CD14-positive monocyte (primary cell): ENCODE results near the gene TMEM114. TPM values are rescaled to one million over a fixed set of nuclear protein-coding genes. Genes with fewer than 3 reads are reported as not detected.

ENCODE experiments used
- DNase-seq, 3 donors: peaks; one replicate each; pipeline ENCODE4 v3.0.0-alpha.2; 2011 to 2022
- H2AFZ ChIP-seq: 2 replicates; pipeline ENCODE4 v1.6.0; 2012; ENCODE audit warnings: mild to moderate bottlenecking, low read depth, low read length, inconsistent platforms; ENCODE audit not compliant: insufficient read depth, poor library complexity, severe bottlenecking
- H3K27ac ChIP-seq, 2 donors: 1 replicate in 1 of 2; 2 replicates in 1 of 2; pipeline ENCODE4 v1.5.1; 2012 to 2013; ENCODE audit warnings: low read length in 2 of 2, control low read depth in 1 of 2, inconsistent platforms in 1 of 2, low read depth in 1 of 2, mild to moderate bottlenecking in 1 of 2
- H3K27me3 ChIP-seq, 2 donors: one replicate each; pipeline versions ENCODE4 v1.6.0 to v1.6.1; 2011 to 2013; ENCODE audit warnings: low read length in 2 of 2; ENCODE audit not compliant: control insufficient read depth in 2 of 2, insufficient read depth in 2 of 2
- H3K36me3 ChIP-seq, 2 donors: replicated peaks in 1 of 2; 1 replicate in 1 of 2; 2 replicates in 1 of 2; pipeline versions ENCODE4 v1.5.1 to v1.6.1; 2012 to 2013; ENCODE audit warnings: low read length in 2 of 2, control low read depth in 1 of 2, inconsistent platforms in 1 of 2, mild to moderate bottlenecking in 1 of 2; ENCODE audit not compliant: insufficient read depth in 2 of 2, control insufficient read depth in 1 of 2
- H3K4me1 ChIP-seq, 2 donors: 1 replicate in 1 of 2; 2 replicates in 1 of 2; pipeline versions ENCODE4 v1.5.1 to v1.6.1; 2012 to 2013; ENCODE audit warnings: low read length in 2 of 2, control low read depth in 1 of 2, inconsistent platforms in 1 of 2, mild to moderate bottlenecking in 1 of 2, moderate library complexity in 1 of 2; ENCODE audit not compliant: insufficient read depth in 2 of 2, control insufficient read depth in 1 of 2
- H3K4me2 ChIP-seq: replicated peaks from 2 replicates; pipeline ENCODE3; 2012; ENCODE audit warnings: low read length, moderate library complexity, mild to moderate bottlenecking; ENCODE audit not compliant: poor library complexity, severe bottlenecking; ENCODE audit errors: extremely low read depth
- H3K4me3 ChIP-seq, 3 experiments: fragments of 200-600 bp in 1 of 3; sonication (generic) in 1 of 3; replicated peaks in 1 of 3; 1 replicate in 2 of 3; 2 replicates in 1 of 3; pipeline ENCODE4 v1.5.1; 2011 to 2013; ENCODE audit warnings: low read length in 3 of 3, mild to moderate bottlenecking in 3 of 3, control low read depth in 2 of 3, low read depth in 2 of 3, inconsistent platforms in 1 of 3, moderate library complexity in 1 of 3
- H3K79me2 ChIP-seq: 2 replicates; pipeline ENCODE4 v1.6.0; 2012; ENCODE audit warnings: mild to moderate bottlenecking, control low read depth, inconsistent platforms, low read length, moderate library complexity; ENCODE audit not compliant: insufficient read depth
- H3K9ac ChIP-seq: 2 replicates; pipeline ENCODE4 v1.6.0; 2017; ENCODE audit warnings: low read length, mild to moderate bottlenecking; ENCODE audit not compliant: insufficient read depth, poor library complexity, severe bottlenecking
- H3K9me3 ChIP-seq, 2 donors: replicated peaks in 1 of 2; 1 replicate in 1 of 2; 2 replicates in 1 of 2; pipeline versions ENCODE4 v1.5.1 to v1.6.1; 2012 to 2013; ENCODE audit warnings: low read length in 2 of 2, control low read depth in 1 of 2; ENCODE audit not compliant: control insufficient read depth in 1 of 2, insufficient read depth in 1 of 2
- H4K20me1 ChIP-seq: 2 replicates; pipeline ENCODE4 v1.6.0; 2012; ENCODE audit warnings: mild to moderate bottlenecking, low read length, control low read depth, moderate library complexity; ENCODE audit not compliant: insufficient read depth
- H3K27ac Mint-ChIP-seq, 7 donors: one replicate each; pipeline ENCODE4 v1.8.0; 2020; ENCODE audit warnings: mild to moderate bottlenecking in 7 of 7, mixed read lengths in 7 of 7, moderate library complexity in 6 of 7, inconsistent platforms in 2 of 7
- H3K27me3 Mint-ChIP-seq, 3 donors: one replicate each; pipeline ENCODE4 v1.8.0; 2021 to 2022; ENCODE audit warnings: low read depth in 3 of 3, mild to moderate bottlenecking in 3 of 3, mixed read lengths in 3 of 3, moderate library complexity in 3 of 3, inconsistent platforms in 1 of 3
- H3K36me3 Mint-ChIP-seq, 2 donors: one replicate each; pipeline ENCODE4 v1.8.0; 2020; ENCODE audit warnings: mixed read lengths in 2 of 2, inconsistent platforms in 1 of 2, mild to moderate bottlenecking in 1 of 2
- H3K4me1 Mint-ChIP-seq: one replicate; pipeline ENCODE4 v1.8.0; 2020; ENCODE audit warnings: mild to moderate bottlenecking, mixed read lengths
- H3K4me3 Mint-ChIP-seq, 2 donors: one replicate each; pipeline ENCODE4 v1.8.0; 2020; ENCODE audit warnings: mild to moderate bottlenecking in 2 of 2, mixed read lengths in 2 of 2, moderate library complexity in 1 of 2
- H3K9me3 Mint-ChIP-seq, 7 donors: one replicate each; pipeline ENCODE4 v1.8.0; 2020 to 2022; ENCODE audit warnings: mixed read lengths in 7 of 7, mild to moderate bottlenecking in 6 of 7, moderate library complexity in 6 of 7, inconsistent platforms in 2 of 7
- WGBS: methylation state at CpG from one replicate; pipeline ENCODE4 v1.1.5; 2013; ENCODE audit warnings: missing lambda C conversion rate; ENCODE audit not compliant: insufficient coverage; 5-methylcytosine and 5-hydroxymethylcytosine counted together
- intact Hi-C, 2 donors: fragments of 100-400 bp; cut with micrococcal nuclease; formaldehyde crosslinking; loops; one replicate each; pipeline versions ENCODE4 v1.15.0 to v1.15.1; 2023
- polyA plus RNA-seq, 3 donors: library from polyadenylated mRNA; depleted of rRNA in 1 of 3; unstranded in 2 of 3; stranded (reverse) in 1 of 3; fragments of 300-500 nt in 2 of 3; fragments of >200 nt in 1 of 3; fragmentation: Illumina TruSeq in 2 of 3; gene quantifications; 1 replicate in 2 of 3; 2 replicates in 1 of 3; pipeline ENCODE4 v1.2.3, GENCODE V29; 2012 to 2021
- TF ChIP-seq, protein P1 (sequence below): fragments of 200-600 bp; IDR thresholded peaks from one replicate; pipeline ENCODE4 v1.8.0; 2022; ENCODE audit warnings: antibody characterized with exemption, mild to moderate bottlenecking

The TMEM114 gene
- polyA plus RNA-seq, 3 donors, result not detected

DNA sequence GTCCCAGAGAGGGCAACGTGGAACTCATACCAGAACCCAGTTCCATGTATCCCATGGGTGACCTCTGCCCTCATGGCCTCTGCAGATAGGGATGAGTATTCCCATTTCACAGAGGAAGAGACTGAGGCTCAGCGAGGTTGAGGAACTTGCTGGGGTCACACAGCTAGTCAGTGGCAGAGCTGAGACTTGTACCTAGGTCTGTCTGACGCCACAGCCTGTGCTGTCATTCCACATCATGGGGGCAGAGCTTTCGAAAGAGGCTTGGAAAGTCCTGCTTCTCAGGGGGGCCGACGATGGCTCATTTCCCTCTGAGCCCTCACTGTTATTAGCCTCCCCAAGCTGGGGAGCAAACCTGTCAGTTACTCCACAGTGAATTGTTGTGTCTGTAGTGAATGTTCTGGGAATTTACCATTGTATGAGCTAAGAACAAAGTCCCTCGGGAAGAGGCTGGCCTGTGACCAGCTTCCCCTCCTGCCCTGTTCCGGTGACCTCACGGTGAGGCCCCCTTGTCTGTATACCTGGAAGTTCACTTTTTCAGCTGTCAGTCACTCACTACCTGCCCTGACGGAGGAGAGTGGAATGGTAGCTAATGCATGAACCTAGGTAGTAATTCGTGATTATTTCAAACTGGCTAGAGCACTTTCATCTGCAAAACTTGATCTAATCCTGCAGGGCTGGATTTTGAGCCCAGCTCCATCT is 40.1 kb upstream of the TMEM114 start:
- H3K36me3 Mint-ChIP-seq, result peaks cover 69 to 83% of the 10 kb centered on the region in 2 donors

DNA sequence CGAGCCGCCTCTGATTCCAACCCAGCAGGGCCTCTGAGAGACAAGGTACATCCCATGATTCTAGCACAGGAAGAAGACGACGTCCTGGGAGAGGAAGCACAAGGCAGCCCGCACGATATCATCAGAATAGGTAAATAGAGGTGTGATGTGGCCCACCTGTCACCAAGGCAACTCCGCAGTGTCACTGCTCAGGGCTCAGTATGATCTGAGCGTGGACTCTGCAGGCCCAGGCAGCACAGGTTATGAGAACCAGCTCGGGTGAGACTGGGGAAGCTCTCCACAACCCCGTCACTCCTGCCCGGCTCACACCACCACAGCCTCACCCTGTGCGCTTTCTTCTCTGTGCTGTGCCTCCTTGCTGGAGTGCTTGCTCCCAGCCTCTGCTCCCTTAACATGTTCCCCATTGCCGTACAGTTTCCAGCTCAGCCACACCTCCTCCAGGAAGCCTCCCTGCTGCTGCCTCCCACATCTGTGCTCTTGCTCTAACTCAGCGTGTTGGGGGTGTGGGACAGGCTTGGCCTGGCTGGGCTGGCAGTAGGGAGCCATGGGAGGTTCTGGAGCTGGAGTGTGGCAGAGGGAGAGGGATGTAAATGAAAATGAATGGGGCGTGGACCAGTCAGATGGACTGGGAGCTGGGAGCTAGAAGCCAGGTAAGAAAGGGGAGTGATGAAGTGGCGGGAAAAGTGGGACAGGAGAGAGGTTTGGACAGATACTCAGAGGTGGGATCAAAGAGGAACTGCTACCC is 38.8 kb upstream of the TMEM114 start:
- no peak overlapping the region for H3K4me3 Mint-ChIP-seq
- H3K4me2 ChIP-seq, result no peak overlapping the region
- peaks cover 49% of the 10 kb centered on the region for H3K79me2 ChIP-seq
- intact Hi-C loops, result no loop called here
- no peak overlapping the region for H3K9ac ChIP-seq
- no peak for DNase-seq
- peaks cover 53 to 73% of the 10 kb centered on the region in 2 donors for H3K36me3 ChIP-seq
- peaks cover 28 to 34% of the 10 kb centered on the region in 2 donors for H3K4me1 ChIP-seq
- H3K27me3 Mint-ChIP-seq, result no peaks in the 10 kb centered on the region
- H3K9me3 ChIP-seq, result no peaks in the 10 kb centered on the region
- TF ChIP-seq, protein P1, sequence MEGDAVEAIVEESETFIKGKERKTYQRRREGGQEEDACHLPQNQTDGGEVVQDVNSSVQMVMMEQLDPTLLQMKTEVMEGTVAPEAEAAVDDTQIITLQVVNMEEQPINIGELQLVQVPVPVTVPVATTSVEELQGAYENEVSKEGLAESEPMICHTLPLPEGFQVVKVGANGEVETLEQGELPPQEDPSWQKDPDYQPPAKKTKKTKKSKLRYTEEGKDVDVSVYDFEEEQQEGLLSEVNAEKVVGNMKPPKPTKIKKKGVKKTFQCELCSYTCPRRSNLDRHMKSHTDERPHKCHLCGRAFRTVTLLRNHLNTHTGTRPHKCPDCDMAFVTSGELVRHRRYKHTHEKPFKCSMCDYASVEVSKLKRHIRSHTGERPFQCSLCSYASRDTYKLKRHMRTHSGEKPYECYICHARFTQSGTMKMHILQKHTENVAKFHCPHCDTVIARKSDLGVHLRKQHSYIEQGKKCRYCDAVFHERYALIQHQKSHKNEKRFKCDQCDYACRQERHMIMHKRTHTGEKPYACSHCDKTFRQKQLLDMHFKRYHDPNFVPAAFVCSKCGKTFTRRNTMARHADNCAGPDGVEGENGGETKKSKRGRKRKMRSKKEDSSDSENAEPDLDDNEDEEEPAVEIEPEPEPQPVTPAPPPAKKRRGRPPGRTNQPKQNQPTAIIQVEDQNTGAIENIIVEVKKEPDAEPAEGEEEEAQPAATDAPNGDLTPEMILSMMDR, result no peak
- peak overlapping the region; percentile 89 to 100 (median 100) for H3K27ac Mint-ChIP-seq
- peaks cover 40% of the 10 kb centered on the region for H3K4me1 Mint-ChIP-seq
- no peak overlapping the region for H2AFZ ChIP-seq
- H3K27ac ChIP-seq, result peak overlapping the region in 1 of 2 donors; percentile 98
- WGBS, result over 99% methylated on average over 14 of the region's 16 CpGs
- H4K20me1 ChIP-seq, result no peaks in the 10 kb centered on the region
- peaks cover 69 to 82% of the 10 kb centered on the region in 2 donors for H3K36me3 Mint-ChIP-seq
- H3K9me3 Mint-ChIP-seq, result peaks cover 0 to 5% (median 0%) of the 10 kb centered on the region in 7 donors
- H3K4me3 ChIP-seq, result no peak overlapping the region
- no peaks in the 10 kb centered on the region for H3K27me3 ChIP-seq

More for the DNA sequence above, 40.1 kb upstream of the TMEM114 start:
- Histone ChIP-seq H2AFZ (no peak overlapping the region), H4K20me1 (no peaks in the 10 kb centered on the region), H3K79me2 (peaks cover 44% of the 10 kb centered on the region), H3K9ac (no peak overlapping the region), H3K27me3 (no peaks in the 10 kb centered on the region), H3K4me2 (no peak overlapping the region), H3K36me3 (peaks cover 60 to 71% of the 10 kb centered on the region in 2 donors), H3K4me3 (no peak overlapping the region), H3K27ac (peak overlapping the region in 1 of 2 donors; percentile 98), H3K4me1 (peaks cover 28 to 41% of the 10 kb centered on the region in 2 donors), H3K9me3 (no peaks in the 10 kb centered on the region)
- TF ChIP-seq, protein P1, result no peak
- H3K27ac Mint-ChIP-seq, result peak overlapping the region; percentile 83 to 100 (median 100)
- H3K4me3 Mint-ChIP-seq, result no peak overlapping the region
- intact Hi-C loops, result loop anchor here (5.0 to 10.0 kb wide), 5 partner anchors 42 to 484 kb away; partner anchors contain the start of genes ABAT (in 1 of the 2), LITAFD (in 1 of the 2), PMM2 (in 1 of the 2) and TMEM186 (in 1 of the 2)
- peaks cover 40% of the 10 kb centered on the region for H3K4me1 Mint-ChIP-seq
- peaks cover 0 to 5% (median 0%) of the 10 kb centered on the region in 7 donors for H3K9me3 Mint-ChIP-seq
- no peaks in the 10 kb centered on the region for H3K27me3 Mint-ChIP-seq
- WGBS, result 95% methylated on average over 4 of the region's 11 CpGs
- DNase-seq, result peak in 1 of 3 donors; percentile 44
